NCI-H526 treated with DMSO at 0.1 percent for 48 hours (cell line): ENCODE measurements around the gene TBXT.

Source experiments
- DNase-seq: peaks from one replicate; lab custom pipeline; 2025; lab: John Stamatoyannopoulos, UW

Gene TBXT

DNA sequence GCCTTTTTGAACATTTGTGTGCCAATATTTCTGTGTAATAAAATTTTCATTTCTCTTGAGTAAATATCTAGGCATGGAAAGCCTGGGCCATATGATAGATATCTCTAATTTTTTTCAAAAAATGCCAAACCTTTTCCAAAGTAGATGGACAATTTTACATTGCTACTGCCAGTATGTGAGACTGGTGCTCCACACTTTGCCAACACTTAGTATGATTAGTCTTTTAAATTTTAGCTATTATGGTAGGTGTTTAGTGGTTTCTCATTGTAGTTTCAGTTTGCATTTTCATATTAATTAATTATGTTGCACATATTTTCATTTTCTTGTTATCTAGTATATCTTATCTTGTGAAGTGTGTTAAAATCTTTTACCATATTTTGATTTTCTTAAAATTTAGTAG is 52.0 kb downstream of the TBXT start:
- DNase-seq = no peak

- no peak for DNase-seq
These were observed 55.1 kb downstream of the TBXT start for GRCh38 chr6:166112580-166112979.

DNA sequence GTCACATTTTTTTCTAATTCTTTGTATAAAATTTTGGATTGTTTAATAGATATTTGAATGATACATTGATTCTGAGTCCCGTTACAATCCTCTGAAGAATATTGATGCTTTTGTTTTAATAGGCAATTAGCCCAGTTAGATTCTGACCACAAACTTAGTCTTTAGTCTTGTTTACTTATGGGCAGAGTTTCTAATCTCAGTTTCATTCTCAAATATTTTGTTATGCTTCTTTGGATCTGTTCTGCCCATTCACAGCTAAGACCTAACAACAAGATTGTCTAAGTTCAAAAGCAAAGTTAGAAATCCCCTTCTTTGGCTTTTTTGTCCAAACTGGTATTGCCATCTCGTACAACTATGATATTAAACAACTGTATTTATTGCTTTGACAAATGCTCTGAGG is 58.0 kb downstream of the TBXT start:
- DNase-seq = no peak
